Spinal cord (tissue), 4 donors: ENCODE data around the gene PRAMEF5. TPM values are rescaled to one million over a fixed set of nuclear protein-coding genes. Genes with fewer than 3 reads are reported as not detected.

Source experiments
- polyA plus RNA-seq, 2 donors: library from polyadenylated mRNA; unstranded; fragments of 120-200 nt; gene quantifications; one replicate each; pipeline ENCODE4 v1.2.1, GENCODE V29; 2013; ENCODE audit not compliant: insufficient read length in 2 of 2
- small RNA-seq: library from RNA; depleted of rRNA; stranded (forward); fragments of <200 nt; gene quantifications from one replicate; pipeline ENCODE3, GENCODE V24; 2014; ENCODE audit warnings: low replicate concordance
- total RNA-seq, 2 donors: library from RNA; depleted of rRNA in 1 of 2; stranded (reverse); fragments of 120-200 nt in 1 of 2; fragments of >200 nt in 1 of 2; gene quantifications; one replicate each; pipeline versions ENCODE4 v1.2.3 to v1.2.4, GENCODE V29; 2013 to 2014

Gene PRAMEF5
- total and polyA plus RNA-seq, 4 donors, result not detected

Small RNAs within 50 kb of the gene (small RNA-seq; reads per million reads assigned to genes)
- gene RNU6-771P, result not detected

Other genes starting within 250 kb of the PRAMEF5 start
- not detected for gene PRAMEF27, start 197.6 kb upstream of the PRAMEF5 start, total RNA-seq
- not detected for gene PRAMEF27, start 197.6 kb upstream of the PRAMEF5 start, polyA plus RNA-seq
- gene HNRNPCL3, start 193.4 kb upstream of the PRAMEF5 start, total RNA-seq, result not detected
- not detected for gene HNRNPCL3, start 193.4 kb upstream of the PRAMEF5 start, polyA plus RNA-seq
- gene PRAMEF25, start 183.4 kb upstream of the PRAMEF5 start, total RNA-seq, result not detected
- gene PRAMEF25, start 183.4 kb upstream of the PRAMEF5 start, polyA plus RNA-seq, result not detected
- not detected for gene HNRNPCL2, start 137.3 kb upstream of the PRAMEF5 start, total RNA-seq
- gene HNRNPCL2, start 137.3 kb upstream of the PRAMEF5 start, polyA plus RNA-seq, result under 1 TPM in 1 of 2 donors, not detected in 1; 0.27 TPM
- not detected for gene PRAMEF26, start 98.2 kb upstream of the PRAMEF5 start, total RNA-seq
- gene PRAMEF26, start 98.2 kb upstream of the PRAMEF5 start, polyA plus RNA-seq, result not detected
- not detected for gene HNRNPCL4, start 88.6 kb upstream of the PRAMEF5 start, total RNA-seq
- under 1 TPM; 0.30 to 0.36 TPM for gene HNRNPCL4, start 88.6 kb upstream of the PRAMEF5 start, polyA plus RNA-seq
- not detected for gene PRAMEF9, start 82.3 kb upstream of the PRAMEF5 start, total RNA-seq
- gene PRAMEF9, start 82.3 kb upstream of the PRAMEF5 start, polyA plus RNA-seq, result not detected
- gene PRAMEF13, start 52.8 kb upstream of the PRAMEF5 start, total RNA-seq, result not detected
- not detected for gene PRAMEF13, start 52.8 kb upstream of the PRAMEF5 start, polyA plus RNA-seq
- gene PRAMEF18, start 28.0 kb upstream of the PRAMEF5 start, total RNA-seq, result not detected
- gene PRAMEF18, start 28.0 kb upstream of the PRAMEF5 start, polyA plus RNA-seq, result under 1 TPM in 1 of 2 donors, not detected in 1; 0.08 TPM
- gene PRAMEF8, start 30.9 kb downstream of the PRAMEF5 start, total RNA-seq, result not detected
- not detected for gene PRAMEF8, start 30.9 kb downstream of the PRAMEF5 start, polyA plus RNA-seq
- not detected for gene PRAMEF33, start 49.3 kb downstream of the PRAMEF5 start, total RNA-seq
- not detected for gene PRAMEF33, start 49.3 kb downstream of the PRAMEF5 start, polyA plus RNA-seq
- gene PRAMEF15, start 61.4 kb downstream of the PRAMEF5 start, total RNA-seq, result not detected
- gene PRAMEF15, start 61.4 kb downstream of the PRAMEF5 start, polyA plus RNA-seq, result not detected
- not detected for gene PRAMEF14, start 92.9 kb downstream of the PRAMEF5 start, total RNA-seq
- not detected for gene PRAMEF14, start 92.9 kb downstream of the PRAMEF5 start, polyA plus RNA-seq
- not detected for gene PRAMEF19, start 117.7 kb downstream of the PRAMEF5 start, total RNA-seq
- gene PRAMEF19, start 117.7 kb downstream of the PRAMEF5 start, polyA plus RNA-seq, result not detected
- gene PRAMEF17, start 135.4 kb downstream of the PRAMEF5 start, total RNA-seq, result not detected
- not detected for gene PRAMEF17, start 135.4 kb downstream of the PRAMEF5 start, polyA plus RNA-seq
- gene PRAMEF20, start 156.3 kb downstream of the PRAMEF5 start, total RNA-seq, result not detected
- not detected for gene PRAMEF20, start 156.3 kb downstream of the PRAMEF5 start, polyA plus RNA-seq